GM21529 (cell line): ENCODE results near the gene GSE1.

Experiments
- ATAC-seq: cut with Tn5 transposase; IDR thresholded peaks from one replicate; pipeline ENCODE4 v1.9.1; 2021; ENCODE audit not compliant: unreplicated experiment

GSE1 gene

DNA sequence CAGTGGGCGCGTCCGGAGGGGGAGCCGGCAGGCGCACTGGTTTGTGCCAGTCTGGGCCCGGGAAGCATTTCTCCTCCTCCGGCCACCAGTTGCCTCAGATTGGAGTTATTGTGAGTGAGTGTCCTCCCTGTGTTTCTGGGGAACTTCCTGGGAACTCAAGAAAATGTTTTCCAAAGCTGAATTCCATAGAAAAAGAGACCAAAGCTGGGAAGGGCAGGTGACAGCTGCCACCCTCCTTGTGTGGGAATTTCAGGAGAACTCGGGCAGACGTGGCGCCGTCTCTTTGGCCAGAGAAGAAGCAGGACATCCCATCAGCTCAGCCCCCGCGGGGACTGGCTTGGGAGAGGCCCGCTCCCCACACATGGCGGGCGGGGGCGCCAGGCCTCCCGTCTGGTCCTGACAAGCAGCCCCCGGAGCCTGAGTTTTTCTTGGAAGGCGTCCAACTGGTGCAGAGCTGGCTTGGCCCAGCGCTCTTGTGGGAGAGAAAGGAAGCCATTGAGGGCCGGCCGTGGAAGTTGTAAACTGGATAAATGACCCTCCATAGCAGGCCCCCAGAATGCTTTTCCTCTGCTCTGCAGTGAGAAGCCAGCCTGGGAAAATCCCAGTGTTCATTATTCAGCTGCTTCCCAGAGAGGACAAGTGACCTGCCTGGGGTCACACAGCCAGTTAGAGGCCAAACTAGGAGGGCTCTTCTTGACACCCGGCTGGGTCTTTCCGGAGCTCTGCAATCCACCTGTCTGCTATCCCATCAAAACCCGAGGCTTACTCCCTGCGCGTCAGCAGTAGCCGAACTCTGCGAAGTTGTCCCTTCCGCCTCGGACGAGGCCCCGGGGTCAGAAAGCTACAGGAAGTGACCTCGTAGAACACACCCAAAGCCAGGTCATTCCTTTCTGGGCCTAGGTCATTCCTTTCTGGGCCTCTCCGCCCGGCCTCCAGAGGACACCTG is 39.2 kb upstream of the GSE1 start:
- ATAC-seq = no peak

- no peak for ATAC-seq
These were observed 38.2 kb upstream of the GSE1 start for GRCh38 chr16:85574672-85575475.

GRCh38 chr16:85575920-85576319 is 37.2 kb upstream of the GSE1 start:
- ATAC-seq = no peak

DNA sequence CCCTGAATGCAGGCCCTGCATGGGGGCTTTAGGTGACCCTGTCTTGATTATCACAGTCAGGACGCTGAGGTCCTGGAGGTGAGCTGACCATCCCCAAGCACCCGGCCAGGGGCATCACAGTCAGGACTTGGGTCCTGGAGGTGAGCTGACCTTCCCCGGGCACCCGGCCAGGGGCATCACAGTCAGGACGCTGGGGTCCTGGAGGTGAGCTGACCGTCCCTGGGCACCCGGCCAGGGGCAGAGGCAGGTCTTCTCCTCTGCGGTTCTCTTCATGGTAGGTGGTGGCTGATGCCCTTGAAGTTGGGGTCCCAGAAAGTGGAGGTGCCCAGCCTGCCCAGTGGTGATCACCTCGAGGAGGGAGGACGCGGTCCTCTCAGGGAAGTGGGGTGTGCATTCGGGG is 36.2 kb upstream of the GSE1 start:
- no peak for ATAC-seq

GRCh38 chr16:85577899-85578598 is 35.1 kb upstream of the GSE1 start:
- ATAC-seq = no peak

DNA sequence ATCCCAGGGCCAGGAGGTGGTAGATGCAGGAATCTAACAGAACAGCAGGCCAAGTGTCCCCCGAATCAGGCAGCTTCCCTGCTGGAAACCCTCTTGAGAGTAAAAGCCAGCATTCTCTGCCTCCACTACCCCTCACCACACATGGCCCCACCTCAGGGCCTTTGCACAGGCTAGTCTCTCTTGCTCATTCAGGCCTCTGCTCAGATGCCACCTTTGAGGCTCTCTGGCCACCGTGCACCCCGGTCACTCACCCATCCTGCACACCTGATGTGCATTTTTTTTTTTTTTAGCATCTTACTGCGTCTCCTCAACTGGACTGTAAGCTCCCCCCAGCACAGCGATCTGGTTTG is 34.5 kb upstream of the GSE1 start:
- ATAC-seq = no peak

DNA sequence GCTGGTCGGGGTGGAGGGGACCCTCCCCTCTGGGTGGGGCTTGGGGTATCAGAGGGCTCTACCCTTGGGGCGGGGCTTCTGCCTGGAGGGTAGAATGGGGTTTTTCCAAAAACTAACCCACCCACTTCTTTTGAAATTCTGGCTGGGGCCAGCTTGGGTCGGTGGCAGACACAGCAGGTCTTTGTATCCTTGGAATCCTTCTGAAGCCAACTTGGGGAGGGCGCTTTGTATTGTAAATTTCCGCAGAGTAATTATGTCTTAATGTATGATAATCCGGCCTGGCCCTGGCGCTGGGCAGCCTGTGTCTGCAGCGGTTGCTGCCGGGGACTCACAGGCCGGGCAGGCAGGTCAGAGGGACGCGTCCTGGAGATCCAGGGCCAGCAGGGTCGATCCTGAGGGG is 33.9 kb upstream of the GSE1 start:
- no peak for ATAC-seq

GRCh38 chr16:85579923-85580580 is 33.1 kb upstream of the GSE1 start:
- ATAC-seq = no peak

GRCh38 chr16:85580684-85581083 is 32.4 kb upstream of the GSE1 start:
- no peak for ATAC-seq

- ATAC-seq = no peak
These were observed 30.7 kb upstream of the GSE1 start for GRCh38 chr16:85582229-85582991.

DNA sequence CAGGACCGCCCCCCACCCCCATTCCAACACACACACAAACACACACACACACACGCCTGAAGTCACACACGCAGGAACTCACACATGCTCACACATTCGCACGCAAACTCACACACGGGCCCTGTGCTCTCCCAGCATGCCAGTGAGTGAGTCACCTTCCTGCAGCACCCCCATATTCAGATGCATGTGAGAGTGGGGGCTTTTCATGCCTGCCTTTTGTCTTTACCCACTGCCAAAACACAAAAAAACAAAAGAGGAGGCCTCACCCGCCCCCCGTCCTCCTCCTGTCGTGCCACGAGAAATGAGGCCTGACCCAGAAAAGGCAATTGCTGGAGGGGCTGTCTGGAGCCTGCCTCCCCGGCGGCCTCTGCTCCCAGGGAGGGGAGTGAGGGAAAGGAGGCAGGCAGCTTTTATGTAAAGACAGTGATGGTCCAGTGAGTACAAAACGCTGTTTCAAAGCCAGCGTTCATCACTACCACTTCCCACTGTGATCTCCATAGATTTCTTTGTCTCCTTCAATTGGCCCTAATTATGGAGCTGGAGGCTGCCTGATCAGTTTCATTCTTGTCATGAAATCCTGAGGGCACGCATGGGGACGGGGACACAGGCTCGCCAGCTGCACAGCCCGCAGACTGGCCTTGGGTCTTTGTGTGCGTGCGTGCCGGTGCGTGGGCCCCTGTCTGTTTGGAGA is 29.5 kb upstream of the GSE1 start:
- no peak for ATAC-seq

- ATAC-seq = no peak
These were observed 28.9 kb upstream of the GSE1 start for GRCh38 chr16:85584267-85584666.

DNA sequence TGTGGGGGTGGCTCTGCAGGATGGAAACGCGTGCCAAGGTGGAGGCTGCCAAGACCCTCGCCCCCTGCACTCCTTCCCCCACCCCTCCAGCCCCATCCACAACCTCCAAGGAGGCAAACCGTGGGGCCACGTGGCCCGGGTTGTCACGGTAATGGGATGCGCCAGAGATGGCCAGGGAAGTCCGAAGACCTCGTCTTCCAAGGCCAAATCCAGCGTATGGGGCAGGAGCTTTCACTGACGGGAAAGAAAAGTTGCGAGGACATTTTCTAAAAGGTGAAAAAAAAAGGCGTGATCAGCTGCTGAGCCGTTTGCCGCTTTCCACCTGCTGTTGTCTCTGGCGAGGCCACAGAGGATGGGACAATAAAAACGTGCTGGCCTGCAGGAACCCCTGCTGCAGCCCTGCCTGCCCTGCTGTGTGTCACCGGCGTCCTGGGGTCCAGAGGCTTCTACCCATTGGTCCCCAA is 28.3 kb upstream of the GSE1 start:
- ATAC-seq = no peak

- no peak for ATAC-seq
These were observed 27.4 kb upstream of the GSE1 start for GRCh38 chr16:85585711-85586110.

DNA sequence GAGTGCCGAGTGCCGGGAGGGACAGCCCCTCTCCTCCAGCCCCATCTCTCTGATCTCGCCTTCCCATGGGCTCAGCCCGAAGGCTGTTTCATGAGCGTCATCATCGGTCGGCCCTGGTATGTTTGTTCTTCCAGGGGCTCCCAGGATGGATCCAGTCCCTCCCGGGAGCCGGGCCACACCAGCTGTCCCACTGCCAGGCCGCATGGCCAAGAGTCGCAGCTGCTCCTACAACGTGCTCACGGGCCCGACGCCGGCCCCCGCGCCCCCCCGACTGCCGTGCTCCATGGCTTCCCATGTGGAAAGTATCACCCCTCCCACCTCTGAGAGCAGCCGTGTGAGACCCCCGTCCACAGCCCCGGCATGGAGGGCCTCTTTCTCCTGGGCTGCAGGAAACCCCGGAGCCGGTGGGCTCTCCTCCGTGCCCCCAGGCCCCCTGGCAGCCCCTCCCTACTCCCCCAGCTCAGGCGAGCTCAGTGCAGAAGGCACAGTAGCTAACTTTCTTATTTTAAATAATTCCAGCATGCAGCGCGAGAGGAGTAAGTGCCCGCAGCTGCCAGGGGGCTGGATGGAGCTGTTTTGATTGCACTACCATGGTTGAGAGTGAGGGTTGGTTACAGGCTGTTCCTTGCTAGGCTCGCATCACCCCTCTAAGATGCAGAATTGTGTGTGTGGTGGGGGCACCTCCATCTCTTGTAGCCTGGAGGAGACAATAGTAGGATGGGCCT is 26.6 kb upstream of the GSE1 start:
- ATAC-seq = no peak

- no peak for ATAC-seq
These were observed 25.2 kb upstream of the GSE1 start for GRCh38 chr16:85587762-85588556.

GRCh38 chr16:85588562-85589503 is 24.3 kb upstream of the GSE1 start:
- no peak for ATAC-seq
